OCI-LY1 (cell line): ENCODE measurements around the gene SLC8A1.

Source experiments
- H2AFZ ChIP-seq: fragments of 200-600 bp; sonication (generic), shearing (Covaris generic); 2 replicates; pipeline ENCODE4 v1.6.0; 2014; ENCODE audit warnings: antibody characterized with exemption, mild to moderate bottlenecking, low read length
- H3F3A ChIP-seq: fragments of 200-600 bp; sonication (generic), shearing (Covaris generic); 2 replicates; pipeline ENCODE4 v1.6.0; 2014; ENCODE audit warnings: mild to moderate bottlenecking, antibody characterized with exemption, low read length, moderate library complexity; ENCODE audit not compliant: insufficient read depth
- H3K27ac ChIP-seq: fragments of 200-600 bp; sonication (generic); 2 replicates; pipeline ENCODE4 v1.5.1; 2014; ENCODE audit warnings: low read length, mixed run types, mild to moderate bottlenecking, low read depth; ENCODE audit not compliant: poor library complexity, severe bottlenecking
- H3K27me3 ChIP-seq: fragments of 200-600 bp; sonication (generic); 2 replicates; pipeline ENCODE4 v1.6.0; 2014; ENCODE audit warnings: antibody characterized with exemption, mild to moderate bottlenecking, low read length, moderate library complexity; ENCODE audit not compliant: insufficient read depth
- H3K36me3 ChIP-seq: fragments of 200-600 bp; sonication (generic); 2 replicates; pipeline ENCODE4 v1.6.1; 2014; ENCODE audit warnings: mild to moderate bottlenecking, antibody characterized with exemption, low read length, moderate library complexity, mixed read lengths; ENCODE audit not compliant: insufficient read depth
- H3K4me1 ChIP-seq: fragments of 200-600 bp; sonication (generic); 2 replicates; pipeline ENCODE4 v1.5.1; 2014; ENCODE audit warnings: mild to moderate bottlenecking, low read length, moderate library complexity; ENCODE audit not compliant: insufficient read depth, severe bottlenecking
- H3K4me2 ChIP-seq: fragments of 200-600 bp; sonication (generic), shearing (Covaris generic); 2 replicates; pipeline ENCODE4 v1.6.1; 2014; ENCODE audit warnings: low read length
- H3K4me3 ChIP-seq: fragments of 200-600 bp; sonication (generic); 2 replicates; pipeline ENCODE4 v1.5.1; 2014; ENCODE audit warnings: low read length, low read depth, mild to moderate bottlenecking, mixed read lengths; ENCODE audit not compliant: poor library complexity, severe bottlenecking
- H3K79me2 ChIP-seq: fragments of 200-600 bp; shearing (Covaris generic); 2 replicates; pipeline ENCODE4 v1.6.1; 2016; ENCODE audit warnings: mixed run types, low read length, mixed read lengths; ENCODE audit not compliant: insufficient read depth
- H3K9ac ChIP-seq: fragments of 200-600 bp; sonication (generic), shearing (Covaris generic); 2 replicates; pipeline ENCODE4 v1.6.1; 2014; ENCODE audit warnings: mild to moderate bottlenecking, low read length, mixed read lengths
- H3K9me2 ChIP-seq: fragments of 200-600 bp; sonication (generic), shearing (Covaris generic); 2 replicates; pipeline ENCODE4 v1.6.1; 2014; ENCODE audit warnings: low read depth, mild to moderate bottlenecking, low read length, mixed read lengths
- H3K9me3 ChIP-seq: fragments of 200-600 bp; shearing (Covaris generic); 2 replicates; pipeline ENCODE4 v1.6.1; 2014; ENCODE audit warnings: low read length, mixed read lengths
- H4K20me1 ChIP-seq: fragments of 200-600 bp; sonication (generic), shearing (Covaris generic); 2 replicates; pipeline ENCODE4 v1.6.0; 2016; ENCODE audit warnings: mild to moderate bottlenecking, low read length; ENCODE audit not compliant: insufficient read depth
- CTCF ChIP-seq: fragments of 200-600 bp; sonication (generic), shearing (Covaris generic); IDR thresholded peaks from 2 replicates; pipeline ENCODE4 v1.5.1; 2017; ENCODE audit warnings: mild to moderate bottlenecking, antibody characterized with exemption, low read length, moderate library complexity, mixed read lengths
- EZH2 ChIP-seq: fragments of 200-600 bp; sonication (generic), shearing (Covaris generic); IDR thresholded peaks from 2 replicates; pipeline ENCODE4 v1.8.0; 2017; ENCODE audit warnings: borderline replicate concordance, mixed run types, mild to moderate bottlenecking, antibody characterized with exemption, low read length, moderate library complexity, mixed read lengths

Gene SLC8A1

GRCh38 chr2:40445467-40445866 is 6.4 kb downstream of the SLC8A1 start:
- Histone ChIP-seq H3K4me1 (no peaks in the 10 kb centered on the region), H3F3A (no peaks in the 10 kb centered on the region), H3K9me3 (no peaks in the 10 kb centered on the region), H2AFZ (no peak overlapping the region), H3K79me2 (no peaks in the 10 kb centered on the region), H3K4me3 (no peak overlapping the region), H3K27me3 (no peaks in the 10 kb centered on the region), H3K9me2 (no peaks in the 10 kb centered on the region), H4K20me1 (no peaks in the 10 kb centered on the region), H3K36me3 (no peaks in the 10 kb centered on the region), H3K9ac (no peak overlapping the region), H3K4me2 (no peak overlapping the region), H3K27ac (no peak overlapping the region)
- TF ChIP-seq CTCF, result no peak
- no peak for TF ChIP-seq EZH2

- no peaks in the 10 kb centered on the region for H3F3A ChIP-seq
- no peaks in the 10 kb centered on the region for H3K27me3 ChIP-seq
- H3K4me3 ChIP-seq, result no peak overlapping the region
- no peaks in the 10 kb centered on the region for H3K79me2 ChIP-seq
- no peak overlapping the region for H3K27ac ChIP-seq
- no peaks in the 10 kb centered on the region for H3K9me2 ChIP-seq
- H3K4me2 ChIP-seq, result no peak overlapping the region
- TF ChIP-seq CTCF (no peak), EZH2 (no peak)
- no peak overlapping the region for H3K9ac ChIP-seq
- no peak overlapping the region for H2AFZ ChIP-seq
- H3K36me3 ChIP-seq, result no peaks in the 10 kb centered on the region
- no peaks in the 10 kb centered on the region for H3K4me1 ChIP-seq
- H4K20me1 ChIP-seq, result no peaks in the 10 kb centered on the region
- no peaks in the 10 kb centered on the region for H3K9me3 ChIP-seq
Measured at GRCh38 chr2:40440835-40441234, 11.1 kb downstream of the SLC8A1 start.

- Histone ChIP-seq H3K79me2 (no peaks in the 10 kb centered on the region), H4K20me1 (no peaks in the 10 kb centered on the region), H3K4me1 (no peaks in the 10 kb centered on the region), H3F3A (no peaks in the 10 kb centered on the region), H2AFZ (no peak overlapping the region), H3K4me2 (no peak overlapping the region), H3K36me3 (no peaks in the 10 kb centered on the region), H3K4me3 (no peak overlapping the region), H3K9me2 (no peaks in the 10 kb centered on the region), H3K9ac (no peak overlapping the region), H3K27me3 (no peaks in the 10 kb centered on the region), H3K27ac (no peak overlapping the region), H3K9me3 (no peaks in the 10 kb centered on the region)
- no peak for TF ChIP-seq EZH2
- TF ChIP-seq CTCF, result no peak
Measured at GRCh38 chr2:40439473-40439872, 12.4 kb downstream of the SLC8A1 start.
